ENCODE data around the gene IDS.
"Not testable (repeated sequence)": the region's sequence is repeated elsewhere in the genome, so short reads cannot be mapped to it uniquely, and the experiment has no call there.

IDS gene

GRCh38 chrX:149522916-149523315, 17.8 kb upstream of the IDS start:
- no peak for ATAC-seq (replicated peaks; ENCODE audit: extremely low read depth, poor library complexity, severe bottlenecking)
- H3K4me1 Mint-ChIP-seq, result peaks cover 29% of the 10 kb centered on the region
- H3K27ac Mint-ChIP-seq (ENCODE audit: low read depth), result peak overlapping the region; percentile 94
- no peak for DNase-seq (ENCODE audit: low spot score in 2 of 2)
- peaks cover 20% of the 10 kb centered on the region for H3K36me3 Mint-ChIP-seq (ENCODE audit: insufficient read depth)
- H3K27me3 Mint-ChIP-seq, result no peaks in the 10 kb centered on the region
- no peak overlapping the region for H3K4me3 Mint-ChIP-seq
- H3K9me3 Mint-ChIP-seq, result no peaks in the 10 kb centered on the region

DNA sequence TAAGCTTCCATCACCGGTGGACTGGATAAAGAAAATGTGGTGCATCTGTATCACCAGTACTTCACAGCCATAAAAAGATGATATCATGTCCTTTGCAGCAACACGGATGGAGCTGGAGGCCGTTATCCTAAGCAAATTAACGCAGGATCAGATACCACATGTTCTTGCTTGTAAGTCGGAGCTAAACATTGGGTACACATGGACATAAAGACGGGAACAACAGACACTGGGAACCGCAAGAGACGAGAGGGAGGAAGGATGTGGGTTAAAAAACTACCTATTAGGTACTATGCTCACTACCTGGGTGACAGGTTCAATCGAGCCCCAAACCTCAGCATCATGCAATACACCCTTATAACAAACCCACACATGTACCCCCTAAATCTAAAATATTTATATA, 16.3 kb upstream of the IDS start:
- H3K4me1 Mint-ChIP-seq, result peaks cover 42% of the 10 kb centered on the region
- peak overlapping the region; percentile 94 for H3K27ac Mint-ChIP-seq (ENCODE audit: low read depth)
- no peaks in the 10 kb centered on the region for H3K9me3 Mint-ChIP-seq
- H3K4me3 Mint-ChIP-seq, result peak overlapping the region; percentile 65
- no peak for ATAC-seq (replicated peaks; ENCODE audit: extremely low read depth, poor library complexity, severe bottlenecking)
- H3K27me3 Mint-ChIP-seq, result no peaks in the 10 kb centered on the region
- DNase-seq (ENCODE audit: low spot score in 2 of 2), result no peak
- peaks cover 18% of the 10 kb centered on the region for H3K36me3 Mint-ChIP-seq (ENCODE audit: insufficient read depth)

DNA sequence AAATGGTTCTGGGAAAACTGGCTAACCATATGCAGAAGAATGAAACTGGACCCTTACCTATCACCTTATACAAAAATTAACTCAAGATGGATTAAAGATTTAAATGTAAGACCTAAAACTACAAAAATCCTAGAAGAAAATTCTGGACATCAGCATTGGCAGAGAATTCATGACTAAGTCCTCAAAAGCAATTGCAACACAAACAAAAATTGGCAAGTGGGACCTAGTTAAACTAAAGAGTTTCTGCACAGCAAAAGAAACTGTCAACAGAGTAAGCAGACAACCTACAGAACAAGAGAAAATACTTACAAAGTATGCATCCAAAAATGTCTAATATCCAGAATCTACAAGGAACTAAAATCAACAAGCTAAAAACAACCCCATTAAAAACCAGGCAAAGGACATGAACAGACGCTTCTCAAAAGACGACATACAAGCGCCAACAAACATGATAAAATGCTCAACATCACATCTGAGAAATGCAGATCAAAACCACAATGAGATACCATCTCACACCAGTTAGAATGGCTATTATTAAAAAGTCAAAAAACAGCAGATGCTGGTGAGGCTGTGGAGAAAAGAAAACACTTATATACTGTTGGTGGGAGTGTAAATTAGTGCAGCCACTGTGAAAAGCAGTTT, 15.7 kb upstream of the IDS start:
- DNase-seq (ENCODE audit: low spot score in 2 of 2); H3K9me3 Mint-ChIP-seq; ATAC-seq (replicated peaks; ENCODE audit: extremely low read depth, poor library complexity, severe bottlenecking); H3K27me3 Mint-ChIP-seq: not testable (repeated sequence)
- peak overlapping the region; percentile 94 for H3K27ac Mint-ChIP-seq (ENCODE audit: low read depth)
- peak overlapping the region; percentile 65 for H3K4me3 Mint-ChIP-seq
- peaks cover 15% of the 10 kb centered on the region for H3K36me3 Mint-ChIP-seq (ENCODE audit: insufficient read depth)
- H3K4me1 Mint-ChIP-seq, result peaks cover 48% of the 10 kb centered on the region

GRCh38 chrX:149518236-149518635, 13.1 kb upstream of the IDS start:
- H3K27ac Mint-ChIP-seq (ENCODE audit: low read depth), result no peak overlapping the region
- H3K4me1 Mint-ChIP-seq, result peaks cover 63% of the 10 kb centered on the region
- no peak overlapping the region for H3K4me3 Mint-ChIP-seq
- ATAC-seq (replicated peaks; ENCODE audit: extremely low read depth, poor library complexity, severe bottlenecking) (no peak), DNase-seq (ENCODE audit: low spot score in 2 of 2) (no peak)
- H3K36me3 Mint-ChIP-seq (ENCODE audit: insufficient read depth), result peaks cover 20% of the 10 kb centered on the region
- H3K9me3 Mint-ChIP-seq, result no peaks in the 10 kb centered on the region
- no peaks in the 10 kb centered on the region for H3K27me3 Mint-ChIP-seq

- Mint-ChIP-seq H3K4me3 (no peak overlapping the region), H3K9me3 (no peaks in the 10 kb centered on the region), H3K27me3 (no peaks in the 10 kb centered on the region), H3K27ac (ENCODE audit: low read depth) (no peak overlapping the region), H3K4me1 (peaks cover 61% of the 10 kb centered on the region), H3K36me3 (ENCODE audit: insufficient read depth) (peaks cover 20% of the 10 kb centered on the region)
- ATAC-seq (replicated peaks; ENCODE audit: extremely low read depth, poor library complexity, severe bottlenecking) (no peak), DNase-seq (ENCODE audit: low spot score in 2 of 2) (no peak)
These were observed 12.2 kb upstream of the IDS start for GRCh38 chrX:149517308-149517707.

- Mint-ChIP-seq H3K27me3 (no peaks in the 10 kb centered on the region), H3K4me3 (no peak overlapping the region), H3K9me3 (no peaks in the 10 kb centered on the region), H3K36me3 (ENCODE audit: insufficient read depth) (peaks cover 20% of the 10 kb centered on the region), H3K27ac (ENCODE audit: low read depth) (peak overlapping the region; percentile 51), H3K4me1 (peaks cover 56% of the 10 kb centered on the region)
- ATAC-seq (replicated peaks; ENCODE audit: extremely low read depth, poor library complexity, severe bottlenecking) (no peak), DNase-seq (ENCODE audit: low spot score in 2 of 2) (no peak)
These were observed 11.5 kb upstream of the IDS start for GRCh38 chrX:149516604-149517003.

DNA sequence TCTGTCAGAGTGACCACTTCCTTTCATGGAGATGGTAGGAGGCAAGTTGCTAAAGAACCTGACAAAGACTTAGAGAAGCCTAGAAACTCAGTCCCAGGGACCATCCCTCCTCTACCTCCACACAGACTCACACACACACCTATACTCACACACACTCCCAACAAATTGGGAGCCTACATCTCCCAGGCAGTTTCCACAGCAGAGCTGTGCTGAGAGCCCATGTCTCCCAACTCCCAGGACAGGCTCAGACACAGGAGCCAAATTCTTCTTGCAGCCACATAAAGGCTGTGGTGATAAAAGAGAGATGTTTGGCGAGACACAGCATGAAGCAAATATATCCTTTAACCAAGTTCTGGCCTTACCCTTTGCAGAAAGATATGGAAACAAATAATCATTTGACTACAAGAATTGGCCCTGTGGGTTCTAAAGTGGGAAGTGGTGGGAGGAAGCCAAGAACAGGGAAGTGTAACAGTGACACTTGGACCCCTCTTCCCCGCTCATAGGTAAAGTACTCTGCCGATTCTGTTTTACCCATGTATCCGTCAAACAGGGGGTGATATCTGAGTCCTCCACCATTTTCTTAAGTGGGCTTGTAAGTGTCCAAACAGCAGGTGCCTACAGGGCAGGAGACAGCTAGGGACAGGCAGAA, 11.0 kb upstream of the IDS start:
- DNase-seq (ENCODE audit: low spot score in 2 of 2) (no peak), ATAC-seq (replicated peaks; ENCODE audit: extremely low read depth, poor library complexity, severe bottlenecking) (no peak)
- Mint-ChIP-seq H3K36me3 (ENCODE audit: insufficient read depth) (peaks cover 16% of the 10 kb centered on the region), H3K9me3 (no peaks in the 10 kb centered on the region), H3K4me1 (peaks cover 50% of the 10 kb centered on the region), H3K27me3 (no peaks in the 10 kb centered on the region), H3K4me3 (peak overlapping the region; percentile 56), H3K27ac (ENCODE audit: low read depth) (peak overlapping the region; percentile 89)

- no peaks in the 10 kb centered on the region for H3K9me3 Mint-ChIP-seq
- DNase-seq (ENCODE audit: low spot score in 2 of 2) (peak in 1 of 2 donors; percentile 37), ATAC-seq (replicated peaks; ENCODE audit: extremely low read depth, poor library complexity, severe bottlenecking) (peak; percentile 79)
- H3K36me3 Mint-ChIP-seq (ENCODE audit: insufficient read depth), result peaks cover 9% of the 10 kb centered on the region
- H3K27ac Mint-ChIP-seq (ENCODE audit: low read depth), result peak overlapping the region; percentile 89
- H3K27me3 Mint-ChIP-seq, result no peaks in the 10 kb centered on the region
- peaks cover 42% of the 10 kb centered on the region for H3K4me1 Mint-ChIP-seq
- H3K4me3 Mint-ChIP-seq, result peak overlapping the region; percentile 27
These were observed 8.8 kb upstream of the IDS start for GRCh38 chrX:149513825-149514428.

DNA sequence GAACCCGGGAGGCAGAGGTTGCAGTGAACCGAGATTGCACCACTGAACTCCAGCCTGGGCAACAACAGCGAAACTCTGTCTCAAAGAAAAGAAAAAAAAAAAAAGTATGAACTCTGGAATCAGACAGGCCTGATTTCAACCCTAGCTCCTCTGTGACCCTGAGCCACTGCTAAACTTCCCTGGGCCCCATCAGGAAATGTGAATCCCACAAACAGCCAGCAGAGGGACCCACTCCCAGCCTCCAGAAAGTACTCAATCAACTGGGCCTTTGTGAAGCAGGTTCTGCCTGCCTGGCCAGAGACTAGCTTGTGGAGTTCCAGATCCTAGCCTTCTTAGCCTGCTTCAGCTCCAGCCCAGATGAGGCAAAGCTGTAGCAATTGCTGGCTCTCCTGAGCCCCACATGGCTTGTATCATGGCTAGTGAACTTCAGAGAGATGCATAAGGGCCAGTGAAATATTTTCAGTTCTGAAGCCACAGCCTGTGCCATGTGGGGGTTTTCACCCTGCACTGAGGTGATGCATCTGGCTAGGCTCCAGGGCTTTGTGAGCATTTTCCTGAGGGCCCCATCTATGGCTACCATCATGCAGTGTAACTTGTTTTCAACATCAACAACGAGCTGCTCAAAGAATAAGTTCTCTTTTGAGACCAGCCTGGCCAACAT, 7.2 kb upstream of the IDS start:
- Mint-ChIP-seq H3K9me3 (no peaks in the 10 kb centered on the region), H3K27ac (ENCODE audit: low read depth) (peak overlapping the region; percentile 76), H3K4me3 (no peak overlapping the region), H3K4me1 (peaks cover 35% of the 10 kb centered on the region), H3K36me3 (ENCODE audit: insufficient read depth) (peaks cover 9% of the 10 kb centered on the region), H3K27me3 (no peaks in the 10 kb centered on the region)
- ATAC-seq (replicated peaks; ENCODE audit: extremely low read depth, poor library complexity, severe bottlenecking), result no peak
- DNase-seq (ENCODE audit: low spot score in 2 of 2), result peak; percentile 42 to 56

DNA sequence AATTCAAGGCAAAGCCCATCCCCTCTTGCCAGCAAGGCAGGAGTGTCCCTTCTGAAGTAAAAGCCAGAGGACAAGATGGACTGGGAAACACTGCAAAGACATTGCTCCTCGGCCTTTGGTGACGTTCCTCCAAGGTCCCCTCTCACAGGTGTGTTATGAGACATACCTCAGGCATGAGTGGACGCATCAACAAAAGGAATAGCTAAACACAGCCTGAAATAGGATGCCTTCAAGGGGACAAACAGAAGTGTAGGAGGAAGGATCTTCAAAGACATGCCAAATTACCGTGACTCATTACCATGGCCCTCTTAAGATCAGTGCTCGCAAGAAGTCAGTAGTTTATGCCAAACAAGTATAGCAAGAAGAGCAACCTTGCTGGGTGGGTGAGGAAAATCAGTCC, 6.0 kb upstream of the IDS start:
- Mint-ChIP-seq H3K9me3 (no peaks in the 10 kb centered on the region), H3K4me3 (no peak overlapping the region), H3K4me1 (peaks cover 26% of the 10 kb centered on the region), H3K36me3 (ENCODE audit: insufficient read depth) (peaks cover 7% of the 10 kb centered on the region), H3K27ac (ENCODE audit: low read depth) (no peak overlapping the region), H3K27me3 (no peaks in the 10 kb centered on the region)
- DNase-seq (ENCODE audit: low spot score in 2 of 2), result no peak
- no peak for ATAC-seq (replicated peaks; ENCODE audit: extremely low read depth, poor library complexity, severe bottlenecking)

DNA sequence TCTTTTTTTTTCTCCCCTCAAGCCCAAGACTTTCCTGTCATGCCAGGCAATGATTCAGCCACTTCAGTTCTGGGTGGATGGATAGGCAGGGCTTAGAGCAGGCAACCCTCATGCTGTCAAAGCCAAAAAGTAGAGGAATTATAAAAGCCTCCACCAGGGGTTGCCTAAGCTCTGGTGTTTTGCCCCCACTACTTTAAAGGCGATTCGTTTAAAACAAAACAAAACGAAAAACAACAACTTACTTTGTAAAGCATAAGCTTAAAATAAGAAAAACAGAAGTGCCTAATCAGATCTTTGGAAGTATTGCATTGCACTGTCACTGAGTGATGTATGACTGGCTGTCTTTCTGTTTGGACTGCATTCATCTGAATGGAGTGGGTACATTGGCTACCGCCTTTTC, 5.3 kb upstream of the IDS start:
- no peak overlapping the region for H3K27ac Mint-ChIP-seq (ENCODE audit: low read depth)
- H3K4me3 Mint-ChIP-seq, result no peak overlapping the region
- peaks cover 6% of the 10 kb centered on the region for H3K36me3 Mint-ChIP-seq (ENCODE audit: insufficient read depth)

GRCh38 chrX:149508467-149508866, 3.4 kb upstream of the IDS start:
- ATAC-seq (replicated peaks; ENCODE audit: extremely low read depth, poor library complexity, severe bottlenecking), result no peak
- H3K9me3 Mint-ChIP-seq, result no peaks in the 10 kb centered on the region
- peaks cover 22% of the 10 kb centered on the region for H3K36me3 Mint-ChIP-seq (ENCODE audit: insufficient read depth)
- H3K4me1 Mint-ChIP-seq, result peaks cover 23% of the 10 kb centered on the region
- H3K27me3 Mint-ChIP-seq, result no peaks in the 10 kb centered on the region
- H3K27ac Mint-ChIP-seq (ENCODE audit: low read depth), result no peak overlapping the region
- H3K4me3 Mint-ChIP-seq, result no peak overlapping the region
- DNase-seq (ENCODE audit: low spot score in 2 of 2), result no peak

More for the DNA sequence above, 5.3 kb upstream of the IDS start:
- H3K4me1 Mint-ChIP-seq, result peaks cover 24% of the 10 kb centered on the region
- DNase-seq (ENCODE audit: low spot score in 2 of 2) (no peak), ATAC-seq (replicated peaks; ENCODE audit: extremely low read depth, poor library complexity, severe bottlenecking) (no peak)
- H3K27me3 Mint-ChIP-seq, result no peaks in the 10 kb centered on the region
- no peaks in the 10 kb centered on the region for H3K9me3 Mint-ChIP-seq

Measured in central memory CD8-positive, alpha-beta T cell (primary cell).